NT2/D1 (cell line): Measurements from ENCODE around the gene TRMT61A.

Source experiments
- SUZ12 ChIP-seq: IDR thresholded peaks from 2 replicates; pipeline ENCODE4 v1.6.1; 2011; ENCODE audit not compliant: insufficient read length, insufficient read depth; ENCODE audit errors: extremely low read depth
- YY1 ChIP-seq: IDR thresholded peaks from 2 replicates; pipeline ENCODE4 v1.6.1; 2011; ENCODE audit not compliant: insufficient read length, insufficient read depth
- ZNF274 ChIP-seq: IDR thresholded peaks from 2 replicates; pipeline ENCODE4 v1.6.1; 2011; ENCODE audit warnings: mild to moderate bottlenecking, low read depth, low read length

- TF ChIP-seq ZNF274 (no peak), SUZ12 (no peak), YY1 (no peak)
Observed at GRCh38 chr14:103491691-103492090, 37.3 kb upstream of the TRMT61A start.
